H1 (cell line): Measurements from ENCODE around the gene GNG12. TPM values are rescaled to one million over a fixed set of nuclear protein-coding genes. Genes with fewer than 3 reads are reported as not detected.

ENCODE experiments used
- CTCF ChIA-PET: fragments of 300-600 bp; sonication (Branson Sonifier 250); formaldehyde crosslinking; loops from one replicate; lab custom pipeline; 2021; ENCODE audit not compliant: partially characterized antibody; lab: Charles Lee
- POLR2A ChIA-PET: fragments of 300-600 bp; sonication (Branson Sonifier 250); formaldehyde crosslinking; loops from one replicate; lab custom pipeline; 2021; ENCODE audit warnings: inconsistent platforms; ENCODE audit not compliant: partially characterized antibody; lab: Charles Lee
- DNase-seq, 2 experiments: peaks; one replicate each; pipeline versions ENCODE4 v3.0.0 to v3.0.0-alpha.2; 2010 to 2022; ENCODE audit warnings: low spot score in 2 of 2, low read depth in 1 of 2, mixed read lengths in 1 of 2
- FAIRE-seq: peaks from 2 replicates; lab custom pipeline; 2011; peaks lifted over from hg19 to GRCh38; lab: Jason Lieb, UNC
- H2AFZ ChIP-seq: 2 replicates; pipeline ENCODE4 v1.8.1; 2012; ENCODE audit warnings: low read length, inconsistent platforms
- H2AK5ac ChIP-seq: 2 replicates; pipeline ENCODE4 v1.6.1; 2013; ENCODE audit warnings: low read depth, low read length
- H2BK120ac ChIP-seq: replicated peaks from 2 replicates; pipeline ENCODE3; 2013; ENCODE audit warnings: low read depth, low read length, inconsistent platforms
- H2BK12ac ChIP-seq: 2 replicates; pipeline ENCODE4 v1.6.1; 2013; ENCODE audit warnings: low read depth, low read length
- H2BK15ac ChIP-seq: 2 replicates; pipeline ENCODE4 v1.6.1; 2013; ENCODE audit warnings: low read length
- H2BK20ac ChIP-seq: 2 replicates; pipeline ENCODE4 v1.6.1; 2013; ENCODE audit warnings: low read length
- H2BK5ac ChIP-seq: 2 replicates; pipeline ENCODE4 v1.6.1; 2013; ENCODE audit warnings: low read depth, low read length
- H3K14ac ChIP-seq: 2 replicates; pipeline ENCODE4 v1.6.1; 2013; ENCODE audit warnings: inconsistent platforms; ENCODE audit not compliant: insufficient read length
- H3K18ac ChIP-seq: 2 replicates; pipeline ENCODE4 v1.6.1; 2013; ENCODE audit warnings: low read length; ENCODE audit errors: extremely low read depth
- H3K23ac ChIP-seq: 2 replicates; pipeline ENCODE4 v1.6.1; 2013; ENCODE audit warnings: inconsistent platforms; ENCODE audit not compliant: insufficient read length
- H3K23me2 ChIP-seq: 2 replicates; pipeline ENCODE4 v1.6.1; 2013; ENCODE audit warnings: low read depth, low read length
- H3K27ac ChIP-seq: 2 replicates; pipeline ENCODE4 v1.6.1; 2011; ENCODE audit warnings: low read depth, low read length, inconsistent platforms
- H3K27me3 ChIP-seq, 4 experiments: replicated peaks in 1 of 4; 1 replicate in 1 of 4; 2 replicates in 3 of 4; pipeline versions ENCODE4 v1.6.1 to v1.8.1; 2011 to 2013; ENCODE audit warnings: low read length in 3 of 4, mild to moderate bottlenecking in 3 of 4, inconsistent platforms in 2 of 4, mixed read lengths in 2 of 4, moderate library complexity in 1 of 4; ENCODE audit not compliant: control insufficient read depth in 3 of 4, insufficient read depth in 3 of 4; ENCODE audit errors: extremely low read depth in 1 of 4
- H3K36me3 ChIP-seq, 4 experiments: 2 replicates each; pipeline versions ENCODE4 v1.6.1 to v1.8.1; 2011 to 2013; ENCODE audit warnings: mild to moderate bottlenecking in 4 of 4, low read length in 3 of 4, moderate library complexity in 2 of 4, control low read depth in 1 of 4, inconsistent platforms in 1 of 4; ENCODE audit not compliant: insufficient read depth in 4 of 4, control insufficient read depth in 2 of 4
- H3K4ac ChIP-seq: replicated peaks from 2 replicates; pipeline ENCODE3; 2013; ENCODE audit warnings: low read length, low read depth, mixed read lengths, inconsistent platforms; ENCODE audit not compliant: insufficient read length
- H3K4me1 ChIP-seq, 4 experiments: replicated peaks in 1 of 4; 1 replicate in 1 of 4; 2 replicates in 3 of 4; pipeline versions ENCODE4 v1.6.1 to v1.8.1; 2011 to 2013; ENCODE audit warnings: low read length in 3 of 4, inconsistent platforms in 2 of 4, mixed read lengths in 1 of 4; ENCODE audit not compliant: insufficient read depth in 4 of 4, control insufficient read depth in 3 of 4
- H3K4me2 ChIP-seq, 2 experiments: 2 replicates each; pipeline versions ENCODE4 v1.6.1 to v1.8.1; 2011 to 2013; ENCODE audit warnings: low read depth in 2 of 2, low read length in 2 of 2, control low read depth in 1 of 2, inconsistent platforms in 1 of 2, mild to moderate bottlenecking in 1 of 2; ENCODE audit not compliant: insufficient read depth in 1 of 2
- H3K4me3 ChIP-seq, 4 experiments: fragments of 200-600, 300-600 bp in 1 of 4; sonication (generic), shearing (Covaris generic), sonication (Bioruptor Twin) in 1 of 4; 2 replicates each; pipeline versions ENCODE4 v1.5.1 to v1.8.1; 2011 to 2016; ENCODE audit warnings: low read length in 4 of 4, low read depth in 3 of 4, control low read depth in 2 of 4, inconsistent platforms in 2 of 4, mild to moderate bottlenecking in 2 of 4, mixed read lengths in 1 of 4, moderate library complexity in 1 of 4; ENCODE audit not compliant: insufficient read depth in 2 of 4; ENCODE audit errors: extremely low read depth in 1 of 4
- H3K56ac ChIP-seq: replicated peaks from 2 replicates; pipeline ENCODE3; 2013; ENCODE audit warnings: low read depth, mild to moderate bottlenecking, mixed read lengths, low read length, inconsistent platforms; ENCODE audit not compliant: insufficient read length
- H3K79me1 ChIP-seq: 2 replicates; pipeline ENCODE4 v1.6.1; 2013; ENCODE audit warnings: low read depth, low read length, control low read depth
- H3K79me2 ChIP-seq, 2 experiments: 2 replicates each; pipeline versions ENCODE4 v1.6.1 to v1.8.1; 2012 to 2013; ENCODE audit warnings: low read length in 2 of 2, mild to moderate bottlenecking in 2 of 2, inconsistent platforms in 1 of 2; ENCODE audit not compliant: insufficient read depth in 2 of 2, control insufficient read depth in 1 of 2
- H3K9ac ChIP-seq, 4 experiments: replicated peaks in 1 of 4; 1 replicate in 1 of 4; 2 replicates in 3 of 4; pipeline versions ENCODE4 v1.6.1 to v1.8.1; 2011 to 2013; ENCODE audit warnings: low read depth in 3 of 4, low read length in 3 of 4, control low read depth in 2 of 4, mild to moderate bottlenecking in 2 of 4, moderate library complexity in 2 of 4, inconsistent platforms in 1 of 4; ENCODE audit errors: extremely low read depth in 1 of 4
- H3K9me3 ChIP-seq, 2 experiments: 2 replicates each; pipeline versions ENCODE4 v1.6.1 to v1.8.1; 2012 to 2013; ENCODE audit warnings: mild to moderate bottlenecking in 2 of 2, moderate library complexity in 2 of 2, control low read depth in 1 of 2, inconsistent platforms in 1 of 2, low read depth in 1 of 2, low read length in 1 of 2, mixed read lengths in 1 of 2; ENCODE audit not compliant: insufficient read depth in 2 of 2
- H4K20me1 ChIP-seq, 2 experiments: replicated peaks in 1 of 2; 2 replicates each; pipeline versions ENCODE3 to v1.8.1; 2011 to 2013; ENCODE audit warnings: inconsistent platforms in 2 of 2, low read length in 2 of 2, mild to moderate bottlenecking in 1 of 2; ENCODE audit not compliant: insufficient read depth in 2 of 2, control insufficient read depth in 1 of 2
- H4K5ac ChIP-seq: 2 replicates; pipeline ENCODE4 v1.6.1; 2013; ENCODE audit warnings: low read length, low read depth, mixed read lengths, inconsistent platforms; ENCODE audit not compliant: insufficient read length
- H4K8ac ChIP-seq: 2 replicates; pipeline ENCODE4 v1.8.0; 2013; ENCODE audit warnings: mild to moderate bottlenecking, moderate library complexity, low read length, inconsistent platforms; ENCODE audit not compliant: insufficient read depth; ENCODE audit errors: extremely low read depth
- H4K91ac ChIP-seq: replicated peaks from 2 replicates; pipeline ENCODE3; 2013; ENCODE audit warnings: low read length, mixed read lengths, inconsistent platforms; ENCODE audit not compliant: insufficient read length
- ATF3 ChIP-seq: IDR thresholded peaks from 2 replicates; pipeline ENCODE4 v1.6.1; 2011; ENCODE audit warnings: low read depth, mild to moderate bottlenecking, low read length; ENCODE audit not compliant: insufficient read depth
- CTBP2 ChIP-seq: IDR thresholded peaks from 2 replicates; pipeline ENCODE4 v1.7.0; 2011; ENCODE audit warnings: borderline replicate concordance, mild to moderate bottlenecking, moderate library complexity, mixed read lengths, low read length; ENCODE audit not compliant: insufficient read depth, insufficient read length
- WGBS, 2 experiments: shearing (Covaris generic) in 1 of 2; methylation state at CpG; one replicate each; pipeline versions ENCODE4 v1.1.6 to v1.1.7; 2013 to 2015; ENCODE audit warnings: low lambda C conversion rate in 2 of 2, mixed read lengths in 2 of 2, inconsistent platforms in 1 of 2, low coverage in 1 of 2, missing lambda C conversion rate in 1 of 2; ENCODE audit not compliant: insufficient replicate concordance in 2 of 2, insufficient coverage in 1 of 2, insufficient read length in 1 of 2; ENCODE audit errors: extremely low coverage in 1 of 2, missing lambda C conversion rate in 1 of 2; 5-methylcytosine and 5-hydroxymethylcytosine counted together
- polyA plus RNA-seq, 7 experiments: library from polyadenylated mRNA; depleted of rRNA in 3 of 7; stranded (reverse) in 5 of 7; unstranded in 2 of 7; fragments of >200 nt in 5 of 7; fragments of 200-250 nt in 2 of 7; gene quantifications; 1 replicate in 5 of 7; 2 replicates in 1 of 7; 4 replicates in 1 of 7; pipeline versions ENCODE4 v1.2.1 to v1.2.3, GENCODE V29; 2011 to 2013; ENCODE audit warnings: missing spikeins in 2 of 7, mixed read lengths in 2 of 7
- total RNA-seq: library from RNA; stranded (reverse); fragmentation: NEBNext Ultra II Directional; extraction: Animal tissue kit (Norgen Biotek cat#: 25700); gene quantifications from 2 replicates; pipeline ENCODE4 v1.2.1, GENCODE V29; 2021

GNG12 gene
- total and polyA plus RNA-seq, 2 of the 8 experiments (the other 6 are each of a cell fraction or from before 2014, with no cell fraction given) = 11.4 to 35.8 TPM

GRCh38 chr1:67802565-67802964 lies 30.7 kb downstream of the GNG12 start:
- Histone ChIP-seq H3K27ac (no peak overlapping the region), H4K91ac (no peak overlapping the region), H3K23ac (no peak overlapping the region), H3K9me3 (no peaks in the 10 kb centered on the region), H3K4me3 (no peak overlapping the region), H2AFZ (no peak overlapping the region), H3K79me2 (peaks cover 0 to 7% of the 10 kb centered on the region in 2 experiments; a peak in 1 of 4 replicates), H4K5ac (no peak overlapping the region), H2AK5ac (no peak overlapping the region), H3K14ac (no peak overlapping the region), H2BK120ac (no peak overlapping the region), H2BK12ac (no peak overlapping the region), H3K4me2 (no peak overlapping the region), H3K56ac (no peak overlapping the region), H3K4me1 (peaks cover 0 to 3% (median 0%) of the 10 kb centered on the region in 4 experiments; a peak in 2 of 7 replicates), H3K4ac (no peak overlapping the region), H2BK15ac (no peak overlapping the region), H3K79me1 (peaks cover 2% of the 10 kb centered on the region; the same call in 1 of the 2 replicates), H4K20me1 (no peaks in the 10 kb centered on the region), H3K23me2 (no peaks in the 10 kb centered on the region), H3K9ac (no peak overlapping the region), H3K27me3 (no peaks in the 10 kb centered on the region), H2BK20ac (no peak overlapping the region), H3K18ac (no peak overlapping the region), H2BK5ac (no peak overlapping the region), H3K36me3 (no peaks in the 10 kb centered on the region), H4K8ac (no peak overlapping the region)
- ChIA-PET CTCF (interaction anchor here (0.7 to 1.4 kb wide), 5 partner anchors 8 to 36 kb away, joined by 3 to 4 read pairs (median 3); no protein-coding TSS in a partner anchor), POLR2A (no interaction called here)
- DNase-seq = no peak
- no peak for FAIRE-seq
- 74% methylated on average over 3 of the region's 3 CpGs; no CpG with 5 or more reads in 1 of the 2 experiments for WGBS, 2 experiments
- no peak for TF ChIP-seq ATF3
- TF ChIP-seq CTBP2 = no peak
